ENCODE results near the gene EXOC3L4. TPM values are rescaled to one million over a fixed set of nuclear protein-coding genes. Genes with fewer than 3 reads are reported as not detected.

The EXOC3L4 gene
- total RNA-seq, 1 donor from 2014 or later: not detected

DNA sequence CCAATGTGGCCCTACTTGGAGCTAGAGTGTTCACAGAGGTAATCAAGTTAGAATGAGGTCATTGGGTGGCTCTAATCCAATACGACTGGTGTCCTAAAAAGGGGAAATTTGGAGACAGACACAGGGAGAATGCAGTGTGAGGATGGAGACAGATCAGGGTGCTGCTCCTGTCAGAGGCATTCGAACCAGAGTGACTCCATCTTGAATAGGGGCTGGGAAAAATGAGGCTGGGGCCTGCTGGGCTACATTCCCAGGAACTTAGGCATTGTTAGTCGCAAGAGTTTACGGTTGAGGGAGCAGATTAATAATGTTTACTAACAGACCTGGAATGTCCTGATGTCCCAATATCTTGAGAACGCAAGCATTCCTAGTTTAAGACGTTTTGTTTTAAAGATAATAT lies 49.0 kb downstream of the EXOC3L4 start:
- H3K27me3 Mint-ChIP-seq (ENCODE audit: low read depth, unreplicated experiment): peaks cover 68% of the 10 kb centered on the region
- no peak overlapping the region for H3K27ac Mint-ChIP-seq (ENCODE audit: unreplicated experiment)
- no peak overlapping the region for H3K4me3 Mint-ChIP-seq (ENCODE audit: unreplicated experiment)
- DNase-seq (ENCODE audit: low read depth) (no peak), FAIRE-seq (no peak)
- H2AFZ ChIP-seq (ENCODE audit: low read depth, low read length): no peak overlapping the region
- H3K4me1 ChIP-seq (ENCODE audit: insufficient read depth, low read length): no peaks in the 10 kb centered on the region
- no peak overlapping the region for H3K4me2 ChIP-seq (ENCODE audit: low read length)
- H3K79me2 ChIP-seq (ENCODE audit: insufficient read depth, low read length): no peaks in the 10 kb centered on the region
- no peaks in the 10 kb centered on the region for H3K36me3 ChIP-seq (ENCODE audit: insufficient read depth, low read length)
- no peaks in the 10 kb centered on the region for H3K9me3 Mint-ChIP-seq (ENCODE audit: unreplicated experiment)
- H3K4me3 ChIP-seq (ENCODE audit: insufficient read depth, low read depth, low read length): no peak overlapping the region
- H3K9ac ChIP-seq (ENCODE audit: low read length): no peak overlapping the region
- no peaks in the 10 kb centered on the region for H3K36me3 Mint-ChIP-seq (ENCODE audit: low read depth, unreplicated experiment)
- H3K4me1 Mint-ChIP-seq (ENCODE audit: low read depth, unreplicated experiment): peaks cover 4% of the 10 kb centered on the region
- TF ChIP-seq CTCF (IDR thresholded peaks at IDR 0.05; ENCODE audit: insufficient read depth, low read depth, low read length) (no peak), EZH2 (IDR thresholded peaks at IDR 0.05; ENCODE audit: insufficient read depth, low read length) (no peak)
- H3K27ac ChIP-seq (ENCODE audit: low read depth, low read length): no peak overlapping the region
- H4K20me1 ChIP-seq (ENCODE audit: insufficient read depth, low read length): no peaks in the 10 kb centered on the region
- peaks cover 35% of the 10 kb centered on the region for H3K27me3 ChIP-seq (ENCODE audit: insufficient read depth, low read length)
- no peaks in the 10 kb centered on the region for H3K9me3 ChIP-seq (ENCODE audit: insufficient read depth, low read depth, low read length)

- no peak for DNase-seq (ENCODE audit: low read depth)
Measured at GRCh38 chr14:103144085-103144484, 49.6 kb downstream of the EXOC3L4 start.

More at GRCh38 chr14:103144085-103144484, 49.6 kb downstream of the EXOC3L4 start:
- no peaks in the 10 kb centered on the region for H3K4me1 ChIP-seq (ENCODE audit: insufficient read depth, low read length)
- H3K27ac Mint-ChIP-seq (ENCODE audit: unreplicated experiment): no peak overlapping the region
- no peaks in the 10 kb centered on the region for H3K36me3 ChIP-seq (ENCODE audit: insufficient read depth, low read length)
- peaks cover 34% of the 10 kb centered on the region for H3K27me3 ChIP-seq (ENCODE audit: insufficient read depth, low read length)
- H3K79me2 ChIP-seq (ENCODE audit: insufficient read depth, low read length): no peaks in the 10 kb centered on the region
- no peaks in the 10 kb centered on the region for H3K9me3 Mint-ChIP-seq (ENCODE audit: unreplicated experiment)
- H4K20me1 ChIP-seq (ENCODE audit: insufficient read depth, low read length): no peaks in the 10 kb centered on the region
- no peaks in the 10 kb centered on the region for H3K36me3 Mint-ChIP-seq (ENCODE audit: low read depth, unreplicated experiment)
- H3K4me3 ChIP-seq (ENCODE audit: insufficient read depth, low read depth, low read length): no peak overlapping the region
- no peak overlapping the region for H3K4me2 ChIP-seq (ENCODE audit: low read length)
- no peak overlapping the region for H3K4me3 Mint-ChIP-seq (ENCODE audit: unreplicated experiment)
- H2AFZ ChIP-seq (ENCODE audit: low read depth, low read length): no peak overlapping the region
- no peak for FAIRE-seq
- no peaks in the 10 kb centered on the region for H3K9me3 ChIP-seq (ENCODE audit: insufficient read depth, low read depth, low read length)
- peaks cover 1% of the 10 kb centered on the region for H3K4me1 Mint-ChIP-seq (ENCODE audit: low read depth, unreplicated experiment)
- no peak overlapping the region for H3K9ac ChIP-seq (ENCODE audit: low read length)
- H3K27me3 Mint-ChIP-seq (ENCODE audit: low read depth, unreplicated experiment): peaks cover 68% of the 10 kb centered on the region
- TF ChIP-seq CTCF (IDR thresholded peaks at IDR 0.05; ENCODE audit: insufficient read depth, low read depth, low read length): no peak
- TF ChIP-seq EZH2 (IDR thresholded peaks at IDR 0.05; ENCODE audit: insufficient read depth, low read length): no peak
- no peak overlapping the region for H3K27ac ChIP-seq (ENCODE audit: low read depth, low read length)

Data from astrocyte (in vitro differentiated cells and primary cell).